GM19193 (cell line): ENCODE results near the gene COL23A1.

ENCODE experiments used
- POLR2A ChIP-seq: IDR thresholded peaks from 4 replicates; pipeline ENCODE4 v1.6.1; 2011; ENCODE audit not compliant: insufficient read depth, insufficient read length; ENCODE audit errors: extremely low read depth

COL23A1 gene

DNA sequence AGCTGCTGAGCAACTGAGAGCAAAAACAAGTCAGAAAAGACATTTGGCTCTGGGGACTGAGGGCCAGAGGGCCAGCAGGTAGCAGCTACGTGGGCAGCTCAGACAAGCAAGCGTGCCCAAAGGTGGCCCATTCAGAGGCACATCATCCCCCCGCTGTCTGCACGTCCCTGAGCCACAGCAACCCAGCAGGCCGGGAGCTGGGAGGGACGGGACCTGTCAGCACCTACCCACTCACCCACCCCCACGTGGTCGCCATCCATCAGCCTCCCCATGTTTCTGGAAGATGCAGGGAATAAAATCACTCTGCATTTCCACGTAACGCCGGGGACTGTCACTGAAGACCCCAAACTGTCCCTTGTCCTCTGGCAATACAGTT lies 167.8 kb downstream of the COL23A1 start:
- TF ChIP-seq POLR2A: no peak

DNA sequence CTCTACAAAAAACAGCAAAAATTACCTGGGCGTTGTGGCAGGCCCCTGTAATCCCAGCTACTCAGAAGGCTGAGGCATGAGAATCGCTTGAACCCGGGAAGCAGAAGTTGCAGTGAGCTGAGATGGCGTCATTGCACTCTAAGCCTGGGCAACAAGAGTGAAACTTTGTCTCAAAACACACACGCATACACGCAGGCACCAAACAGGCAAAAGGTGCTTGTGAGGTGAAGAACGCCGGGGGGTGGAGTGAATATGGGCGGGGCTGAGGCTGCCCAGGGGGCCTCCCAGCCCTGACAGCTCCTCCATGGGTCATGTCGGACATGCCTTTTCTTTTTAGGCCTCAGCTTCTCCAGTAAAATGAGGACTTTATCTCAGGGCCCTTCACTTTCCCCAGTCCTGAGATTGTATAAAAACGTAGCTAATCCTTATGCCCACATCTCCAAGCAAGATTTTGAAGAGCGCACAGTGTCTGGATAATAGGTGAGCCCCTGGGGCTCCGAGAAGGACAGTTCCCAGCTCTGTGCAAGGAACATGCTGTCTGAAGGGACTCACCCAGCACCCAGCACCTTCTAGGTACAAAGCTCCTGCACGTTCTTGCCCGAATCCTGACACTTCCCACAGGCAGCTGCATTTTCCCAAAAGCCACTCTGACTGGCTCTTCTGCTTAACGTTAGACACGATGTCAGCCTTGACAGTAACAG lies 168.3 kb downstream of the COL23A1 start:
- TF ChIP-seq POLR2A: no peak

DNA sequence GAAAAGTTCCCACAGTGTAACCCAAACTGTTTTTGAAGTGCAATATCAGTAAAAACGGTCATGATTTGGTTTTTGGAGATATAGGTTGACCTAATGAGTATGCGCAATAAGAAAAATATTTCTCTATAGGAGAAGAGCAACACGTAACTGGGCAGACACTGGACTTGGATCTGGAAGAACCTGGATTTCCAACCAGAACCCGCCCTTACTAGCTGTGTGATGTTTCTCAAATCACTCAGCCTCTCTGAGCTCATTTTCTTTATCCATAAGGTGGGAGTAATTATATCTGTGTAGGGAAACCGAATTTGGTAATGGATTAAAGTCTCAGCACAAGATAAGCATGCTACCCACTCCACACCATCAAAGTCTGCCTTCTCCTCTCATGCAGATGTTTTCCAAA lies 169.1 kb downstream of the COL23A1 start:
- TF ChIP-seq POLR2A: no peak

DNA sequence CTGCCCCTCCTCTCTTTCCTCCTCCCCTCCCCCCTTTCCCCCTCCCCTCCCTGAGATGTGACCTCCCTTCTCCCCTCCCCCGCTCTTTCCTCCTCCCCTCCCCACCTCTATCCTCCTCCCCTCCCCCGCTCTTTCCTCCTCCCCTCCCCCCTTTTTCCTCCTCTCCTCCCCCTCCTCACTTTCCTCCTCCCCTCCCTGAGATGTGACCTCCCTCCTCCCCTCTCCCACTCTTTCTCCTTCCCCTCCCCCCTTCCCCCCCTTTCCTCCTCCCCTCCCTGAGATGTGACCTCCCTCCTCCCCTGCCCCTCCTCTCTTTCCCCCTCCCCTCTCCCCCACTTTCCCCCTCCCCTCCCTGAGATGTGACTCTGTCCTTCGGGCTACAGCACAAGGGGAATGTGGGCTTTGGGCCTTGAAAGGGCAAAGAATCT lies 169.8 kb downstream of the COL23A1 start:
- TF ChIP-seq POLR2A: no peak

DNA sequence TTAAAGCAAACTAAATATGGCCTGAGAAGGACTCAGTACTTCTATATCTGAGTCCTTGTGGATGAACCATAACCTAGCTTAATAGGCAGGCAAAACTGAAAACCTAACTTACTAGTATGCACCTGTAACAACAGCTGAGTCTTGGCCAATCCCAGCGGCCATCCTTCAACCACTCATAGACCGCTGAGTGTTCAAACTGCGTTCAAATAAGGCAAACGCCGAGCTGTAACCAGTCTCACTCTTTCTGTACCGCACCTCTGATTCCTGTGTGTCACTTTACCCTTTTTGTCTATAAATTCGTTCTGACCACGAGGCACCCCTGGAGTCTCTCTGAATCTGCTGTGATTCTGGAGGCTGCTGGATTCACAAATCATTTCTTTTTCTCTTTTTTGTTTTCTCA lies 170.5 kb downstream of the COL23A1 start:
- TF ChIP-seq POLR2A: no peak

DNA sequence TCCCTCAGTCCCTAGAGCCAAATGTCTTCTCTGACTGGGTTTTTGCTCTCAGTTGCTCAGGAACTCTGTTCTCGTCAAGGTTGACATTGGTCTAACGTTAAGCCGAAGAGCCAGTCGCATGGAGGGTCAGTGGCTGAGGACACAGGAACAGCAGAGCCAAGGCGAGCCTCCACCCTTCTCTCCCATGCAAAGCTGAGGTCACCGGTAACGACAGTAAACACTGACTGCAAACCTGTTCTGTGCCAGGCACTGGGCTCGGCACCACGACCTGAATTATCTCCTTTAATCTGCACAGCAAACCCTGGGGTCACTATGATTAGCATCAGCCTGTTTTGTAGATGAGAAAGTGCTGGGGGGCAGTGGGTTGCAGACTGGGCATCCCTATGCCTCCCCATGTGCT lies 171.0 kb downstream of the COL23A1 start:
- TF ChIP-seq POLR2A: no peak

DNA sequence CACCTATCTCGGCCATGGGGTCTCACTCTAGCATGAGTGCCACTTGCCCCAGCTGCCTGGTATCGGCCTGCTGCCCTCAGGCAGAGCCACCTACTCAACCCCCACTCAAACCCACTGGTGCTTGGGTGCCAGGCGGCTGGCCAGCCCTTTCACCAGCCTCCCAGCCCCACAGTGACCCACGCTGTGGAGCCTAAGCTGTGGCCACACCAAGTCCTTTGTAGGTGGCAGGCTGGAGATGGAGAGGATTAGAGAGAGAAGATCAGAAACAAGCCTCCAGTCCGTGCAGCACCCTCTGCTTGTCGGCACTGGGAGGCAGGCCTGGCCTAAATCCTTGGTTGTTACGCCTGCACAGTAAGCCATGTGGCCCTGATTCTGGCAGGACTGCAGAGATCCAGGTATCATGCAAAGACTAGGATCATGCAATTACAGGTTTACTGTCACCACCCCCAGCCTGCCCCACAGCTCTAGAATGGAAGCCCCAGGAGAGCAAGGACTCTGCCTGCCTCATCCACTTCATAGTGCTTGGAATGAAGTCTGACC lies 171.7 kb downstream of the COL23A1 start:
- no peak for TF ChIP-seq POLR2A

DNA sequence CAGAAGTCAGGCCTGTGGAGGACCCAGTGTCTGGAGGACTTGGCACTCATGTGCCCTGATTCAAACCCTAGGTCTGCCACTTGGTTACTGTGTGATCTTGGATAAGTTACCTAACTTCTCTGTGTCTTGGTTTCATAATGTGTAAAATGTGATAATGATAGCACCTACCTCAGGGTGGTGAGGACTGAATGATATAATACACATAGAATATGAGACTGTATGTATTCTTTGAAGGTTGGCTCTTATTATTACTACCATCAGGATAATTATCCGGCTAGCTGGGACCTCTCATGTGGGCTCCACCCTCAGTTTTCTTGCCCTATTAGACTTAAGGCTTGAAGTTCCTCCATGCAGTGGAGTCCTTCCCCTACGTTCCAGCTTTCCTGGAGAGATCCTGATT lies 172.2 kb downstream of the COL23A1 start:
- no peak for TF ChIP-seq POLR2A

DNA sequence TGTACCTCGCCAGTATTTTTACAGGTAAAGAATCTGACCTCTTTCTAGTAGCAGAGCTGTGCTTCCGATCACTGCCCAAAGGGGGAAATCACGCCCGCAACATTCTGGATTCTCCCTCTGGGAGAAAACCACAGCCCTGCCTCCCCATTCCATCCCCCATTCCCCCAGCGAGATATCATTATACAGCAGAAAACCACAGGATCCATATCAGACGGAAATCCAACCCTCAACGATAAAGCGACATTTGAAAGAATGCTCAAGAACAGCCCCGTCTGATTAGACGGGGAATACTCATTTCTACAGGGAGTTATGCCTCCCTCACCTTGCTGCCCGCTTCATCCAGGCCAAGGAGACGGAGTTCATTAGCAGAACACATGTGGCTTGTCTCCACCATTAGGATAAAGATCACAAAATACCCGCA lies 172.8 kb downstream of the COL23A1 start:
- no peak for TF ChIP-seq POLR2A

DNA sequence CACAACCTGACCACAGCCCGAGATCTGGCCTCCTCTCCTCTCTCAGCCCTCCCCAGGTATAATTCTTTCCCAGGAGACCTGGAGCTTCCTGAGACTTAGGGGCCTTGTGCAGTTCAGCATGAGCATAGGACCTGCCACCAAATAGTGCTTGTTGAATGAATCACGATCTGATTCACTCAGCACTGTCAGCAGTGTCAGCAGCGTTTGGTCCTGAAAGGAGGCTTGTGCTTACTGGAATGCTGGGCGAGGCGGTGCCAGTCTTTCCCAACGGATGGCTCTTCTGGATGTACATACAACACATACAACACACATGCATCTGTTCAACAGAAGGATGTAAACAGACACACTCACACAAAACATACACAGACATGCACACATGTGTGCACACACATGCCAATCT lies 173.3 kb downstream of the COL23A1 start:
- TF ChIP-seq POLR2A: no peak

DNA sequence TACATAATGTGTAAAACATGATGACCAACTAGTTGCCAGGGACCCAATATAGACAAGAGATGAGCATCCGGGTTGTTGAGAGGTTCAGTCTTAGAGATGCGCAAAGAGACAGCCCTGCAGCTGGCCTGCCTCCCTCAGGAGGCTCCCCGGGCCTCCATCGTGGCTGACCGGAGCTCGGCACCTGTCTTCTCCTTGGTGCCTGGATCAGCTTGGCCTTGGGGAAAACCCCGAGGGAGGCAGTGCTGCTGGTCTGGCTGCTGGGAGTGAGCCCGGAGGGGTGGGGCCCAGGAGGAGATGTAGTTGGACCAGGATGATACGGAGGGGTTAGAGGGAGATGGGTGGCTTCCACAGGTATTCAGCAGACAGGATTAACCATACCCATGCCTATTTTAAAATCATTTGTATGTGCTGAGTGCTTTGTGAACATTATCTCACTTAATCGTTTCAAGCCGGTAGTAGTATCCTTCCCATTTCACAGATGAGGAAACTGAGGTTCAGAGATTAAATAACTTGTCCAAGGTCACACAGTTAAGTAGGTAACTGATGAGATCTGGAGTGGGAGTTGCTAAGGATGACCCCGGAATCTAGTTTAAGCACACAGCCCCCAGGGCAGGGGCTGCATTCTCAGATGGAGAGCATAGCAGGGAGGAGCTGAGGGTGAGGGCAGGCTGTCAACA lies 173.8 kb downstream of the COL23A1 start:
- TF ChIP-seq POLR2A: no peak

DNA sequence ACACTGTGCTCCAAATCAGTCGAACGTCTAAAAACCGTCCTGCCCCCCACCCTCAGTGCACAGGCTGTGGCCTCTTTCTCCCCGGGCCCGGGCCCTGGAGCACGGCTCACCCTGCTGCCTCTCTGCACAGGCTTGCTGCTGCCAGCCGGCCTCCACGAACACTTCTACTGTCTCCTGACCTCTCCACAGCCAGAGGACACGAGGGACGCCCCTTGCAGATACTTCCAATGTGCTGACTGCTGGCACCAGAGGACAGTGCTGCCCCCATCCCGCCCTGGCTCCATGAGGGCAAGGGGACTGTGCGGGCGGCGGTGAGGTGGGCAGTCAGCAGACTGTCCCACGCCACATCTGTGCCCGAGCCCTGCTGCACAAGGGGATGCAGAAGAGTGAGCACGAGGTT lies 174.8 kb downstream of the COL23A1 start:
- TF ChIP-seq POLR2A: no peak

DNA sequence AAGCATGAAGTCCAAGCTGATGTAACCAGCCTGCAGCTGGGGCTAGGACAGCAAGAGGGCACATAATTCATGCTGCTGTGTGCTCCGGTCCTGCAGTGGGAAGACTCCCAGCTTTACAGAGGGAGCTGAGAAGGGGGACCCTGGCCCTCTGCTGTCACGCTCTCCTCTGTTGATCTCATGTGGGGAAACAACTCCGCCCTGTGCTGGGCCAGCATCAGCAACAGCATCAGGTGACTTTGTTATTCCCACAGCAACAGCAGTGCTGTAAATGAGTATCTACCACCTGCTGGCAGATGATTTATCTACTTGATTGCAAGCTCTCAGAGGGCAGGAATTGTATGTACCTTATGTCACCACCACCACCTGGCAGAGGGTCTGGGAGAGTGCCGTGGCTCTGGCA lies 176.2 kb downstream of the COL23A1 start:
- TF ChIP-seq POLR2A: no peak

DNA sequence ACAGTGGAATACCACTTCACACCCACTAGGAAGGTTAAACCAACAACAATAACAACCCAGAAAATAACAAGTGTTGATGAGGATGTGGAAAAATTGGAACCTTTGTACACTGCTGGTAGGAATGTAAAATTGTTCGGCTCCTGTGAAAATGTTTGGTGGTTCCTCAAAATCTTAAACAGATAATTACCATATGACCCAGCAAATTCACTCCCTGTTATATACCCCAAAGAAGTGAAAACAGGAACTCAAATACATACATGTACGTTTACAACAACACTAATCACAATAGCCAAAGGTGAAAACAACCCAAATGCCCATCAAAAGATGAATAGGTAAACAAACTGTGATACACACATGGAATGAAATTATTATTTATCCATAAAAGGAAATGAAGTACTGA lies 179.1 kb downstream of the COL23A1 start:
- TF ChIP-seq POLR2A: no peak

DNA sequence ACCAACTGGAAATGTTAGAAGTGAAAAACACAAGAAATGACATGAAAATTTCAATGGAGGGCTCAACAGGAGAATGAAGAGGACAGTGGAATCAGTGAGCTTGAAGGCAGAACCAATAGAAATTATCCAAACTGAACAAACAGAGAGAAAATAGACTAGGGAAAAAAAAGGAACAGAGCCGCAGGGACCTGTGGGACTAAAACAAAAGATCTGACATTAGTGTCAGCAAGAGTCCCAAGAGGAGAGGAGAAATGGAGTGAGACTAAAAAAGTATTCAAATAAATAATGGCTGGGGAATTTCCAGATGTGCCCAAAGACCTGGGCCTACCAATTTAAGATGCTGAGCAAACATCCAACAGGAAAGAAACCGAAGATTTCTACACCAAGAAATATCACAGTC lies 182.5 kb downstream of the COL23A1 start:
- TF ChIP-seq POLR2A: no peak

DNA sequence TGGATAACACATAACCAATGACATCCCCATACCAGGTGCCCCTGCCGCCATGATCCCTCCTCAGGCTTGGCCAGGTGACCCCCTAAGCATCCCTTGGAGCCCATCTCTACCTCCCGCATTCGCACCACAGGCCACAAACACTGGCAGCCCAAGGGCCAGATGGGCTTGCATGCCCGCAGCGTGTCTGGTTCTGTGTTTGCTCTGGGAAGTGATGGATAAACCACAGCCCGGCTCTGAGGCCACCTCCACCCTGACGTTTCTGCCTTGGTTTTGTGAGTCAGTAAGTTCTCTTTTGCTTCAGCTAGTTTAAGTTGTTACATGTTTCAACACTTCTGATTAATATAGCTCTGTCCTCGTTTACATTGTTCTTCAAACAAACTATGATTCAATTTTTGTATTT lies 185.2 kb downstream of the COL23A1 start:
- no peak for TF ChIP-seq POLR2A
